HepG2 (cell line): Measurements from ENCODE around the gene TOM1L1. TPM values are rescaled to one million over a fixed set of nuclear protein-coding genes. Genes with fewer than 3 reads are reported as not detected.

Experiments used
- BCLAF1 ChIP-seq: fragments of 450-650 bp; IDR thresholded peaks from 2 replicates; pipeline ENCODE4 v1.6.1; 2017; ENCODE audit warnings: mild to moderate bottlenecking
- CAMTA2 ChIP-seq: sonication (generic); formaldehyde crosslinking; IDR thresholded peaks from 2 replicates; pipeline ENCODE4 v1.4.0; 2020; ENCODE audit warnings: mild to moderate bottlenecking, missing genetic modification reagents, borderline replicate concordance
- ELF1 ChIP-seq: sonication (generic); formaldehyde crosslinking; IDR thresholded peaks from 2 replicates; pipeline ENCODE4 v1.4.0; 2020; ENCODE audit warnings: missing genetic modification reagents
- GZF1 ChIP-seq: sonication (generic); formaldehyde crosslinking; IDR thresholded peaks from 2 replicates; pipeline ENCODE4 v1.5.1; 2020; ENCODE audit warnings: mild to moderate bottlenecking, missing genetic modification reagents
- HNRNPK ChIP-seq: fragments of 200-400 bp; formaldehyde crosslinking; IDR thresholded peaks from 2 replicates; pipeline ENCODE4 v1.6.1; 2018; ENCODE audit warnings: low read length, low read depth, moderate library complexity, mild to moderate bottlenecking; ENCODE audit not compliant: poor library complexity, severe bottlenecking
- JUN ChIP-seq: sonication (generic); formaldehyde crosslinking; IDR thresholded peaks from 2 replicates; pipeline ENCODE4 v1.4.0; 2020; ENCODE audit warnings: mild to moderate bottlenecking, missing genetic modification reagents
- JUNB ChIP-seq: sonication (generic); formaldehyde crosslinking; IDR thresholded peaks from 2 replicates; pipeline ENCODE4 v1.8.0; 2022; ENCODE audit warnings: missing genetic modification reagents, mild to moderate bottlenecking, borderline replicate concordance
- PHF5A ChIP-seq: IDR thresholded peaks from one replicate; pipeline ENCODE4 v1.6.1; 2018; ENCODE audit warnings: low read depth, missing genetic modification reagents; ENCODE audit not compliant: unreplicated experiment
- SMC3 ChIP-seq: IDR thresholded peaks from 2 replicates; pipeline ENCODE4 v1.6.1; 2011; ENCODE audit warnings: low read length, improper control_type of control experiment
- SSRP1 ChIP-seq: IDR thresholded peaks from 2 replicates; pipeline ENCODE4 v1.6.1; 2016; ENCODE audit warnings: control low read depth
- STAG1 ChIP-seq: sonication (generic); formaldehyde crosslinking; IDR thresholded peaks from 2 replicates; pipeline ENCODE4 v1.4.0; 2020; ENCODE audit warnings: missing genetic modification reagents
- TOPORS ChIP-seq: sonication (generic); formaldehyde crosslinking; IDR thresholded peaks from 2 replicates; pipeline ENCODE4 v1.8.0; 2023; ENCODE audit warnings: mild to moderate bottlenecking, missing genetic modification reagents
- ZBTB39 ChIP-seq: sonication (generic); formaldehyde crosslinking; IDR thresholded peaks from 2 replicates; pipeline ENCODE4 v1.5.0; 2020; ENCODE audit warnings: missing genetic modification reagents
- ZBTB7B ChIP-seq: sonication (generic); formaldehyde crosslinking; IDR thresholded peaks from 2 replicates; pipeline ENCODE4 v1.4.0; 2020; ENCODE audit warnings: missing genetic modification reagents
- ZNF101 ChIP-seq: sonication (generic); formaldehyde crosslinking; IDR thresholded peaks from 2 replicates; pipeline ENCODE4 v1.4.0; 2020; ENCODE audit warnings: mild to moderate bottlenecking, low read depth, missing genetic modification reagents, borderline replicate concordance
- ZNF264 ChIP-seq: sonication (generic); formaldehyde crosslinking; IDR thresholded peaks from 2 replicates; pipeline ENCODE4 v1.4.0; 2020; ENCODE audit warnings: missing genetic modification reagents
- ZNF343 ChIP-seq: sonication (generic); formaldehyde crosslinking; IDR thresholded peaks from 2 replicates; pipeline ENCODE4 v1.4.0; 2020; ENCODE audit warnings: mild to moderate bottlenecking, missing genetic modification reagents
- ZNF547 ChIP-seq: sonication (generic); formaldehyde crosslinking; IDR thresholded peaks from 2 replicates; pipeline ENCODE4 v1.5.1; 2020; ENCODE audit warnings: mild to moderate bottlenecking, missing genetic modification reagents
- ZNF567 ChIP-seq: sonication (generic); formaldehyde crosslinking; IDR thresholded peaks from 2 replicates; pipeline ENCODE4 v1.8.1; 2023; ENCODE audit warnings: mild to moderate bottlenecking, missing genetic modification reagents, borderline replicate concordance
- ZNF652 ChIP-seq: IDR thresholded peaks from 2 replicates; pipeline ENCODE4 v1.6.1; 2016; ENCODE audit warnings: low read depth, borderline replicate concordance
- ZNF710 ChIP-seq: sonication (generic); formaldehyde crosslinking; IDR thresholded peaks from 2 replicates; pipeline ENCODE4 v1.5.0; 2020; ENCODE audit warnings: mild to moderate bottlenecking, missing genetic modification reagents, borderline replicate concordance
- ZNF761 ChIP-seq: sonication (generic); formaldehyde crosslinking; conservative IDR thresholded peaks from 2 replicates; pipeline ENCODE4 v1.4.0; 2020; ENCODE audit warnings: mild to moderate bottlenecking, missing genetic modification reagents
- ZNF850 ChIP-seq: sonication (generic); formaldehyde crosslinking; conservative IDR thresholded peaks from 2 replicates; pipeline ENCODE4 v1.9.0; 2021; ENCODE audit warnings: mild to moderate bottlenecking, missing genetic modification reagents
- ZSCAN30 ChIP-seq: sonication (generic); formaldehyde crosslinking; IDR thresholded peaks from 2 replicates; pipeline ENCODE4 v1.5.0; 2020; ENCODE audit warnings: mild to moderate bottlenecking, missing genetic modification reagents
- polyA plus RNA-seq, 8 experiments: library from polyadenylated mRNA; depleted of rRNA in 3 of 8; stranded (reverse) in 7 of 8; unstranded in 1 of 8; fragments of >200 nt; fragmentation: Illumina TruSeq in 4 of 8; extraction: Trizol in 4 of 8; gene quantifications; 2 replicates each; pipeline versions ENCODE4 v1.2.1 to v1.2.3, GENCODE V29; 2011 to 2016; ENCODE audit warnings: low read depth in 4 of 8, missing spikeins in 1 of 8, mixed read lengths in 1 of 8; ENCODE audit not compliant: insufficient read depth in 1 of 8
- total RNA-seq, 5 experiments: library from RNA; depleted of rRNA; stranded (reverse); fragments of >200 nt; fragmentation: Illumina TruSeq; extraction: Trizol; gene quantifications; 2 replicates each; pipeline ENCODE4 v1.2.3, GENCODE V29; 2016; ENCODE audit warnings: low read depth in 1 of 5

TOM1L1 gene
- total and polyA plus RNA-seq, 2 of the 13 experiments (the other 11 are each of a cell fraction or from before 2014, with no cell fraction given) = 45.3 to 51.3 TPM

GRCh38 chr17:54967621-54968261, 67.1 kb downstream of the TOM1L1 start (continued):
- TF ChIP-seq ZNF547 (CRISPR knock-in tag) (no peak), ZNF264 (CRISPR knock-in tag) (0 out of 2 replicates have a peak, but pooled peaks have one; percentile 47), ZBTB39 (CRISPR knock-in tag) (no peak), GZF1 (CRISPR knock-in tag) (no peak), TOPORS (no peak), ZBTB7B (CRISPR knock-in tag) (no peak), CAMTA2 (CRISPR knock-in tag) (no peak), ZNF761 (CRISPR knock-in tag) (no peak), HNRNPK (no peak), JUNB (no peak), ZSCAN30 (CRISPR knock-in tag) (no peak), SMC3 (no peak), BCLAF1 (no peak), PHF5A (CRISPR knock-in tag) (no peak), ZNF850 (CRISPR knock-in tag) (no peak), JUN (peak; percentile 42; the same call in 1 of the 2 replicates), ZNF567 (CRISPR knock-in tag) (no peak), ELF1 (CRISPR knock-in tag) (no peak), ZNF343 (CRISPR knock-in tag) (no peak), STAG1 (CRISPR knock-in tag) (no peak), ZNF101 (CRISPR knock-in tag) (no peak), ZNF710 (no peak), SSRP1 (CRISPR knock-in tag) (0 out of 2 replicates have a peak, but pooled peaks have one; percentile 52), ZNF652 (CRISPR knock-in tag) (no peak)
